GM21447 (cell line): ENCODE measurements around the gene ALG11.
"Not testable (repeated sequence)": the region's sequence is repeated elsewhere in the genome, so short reads cannot be mapped to it uniquely, and the experiment has no call there.

ENCODE experiments used
- ATAC-seq: cut with Tn5 transposase; IDR thresholded peaks from one replicate; pipeline ENCODE4 v1.9.1; 2021; ENCODE audit not compliant: unreplicated experiment

ALG11 gene

DNA sequence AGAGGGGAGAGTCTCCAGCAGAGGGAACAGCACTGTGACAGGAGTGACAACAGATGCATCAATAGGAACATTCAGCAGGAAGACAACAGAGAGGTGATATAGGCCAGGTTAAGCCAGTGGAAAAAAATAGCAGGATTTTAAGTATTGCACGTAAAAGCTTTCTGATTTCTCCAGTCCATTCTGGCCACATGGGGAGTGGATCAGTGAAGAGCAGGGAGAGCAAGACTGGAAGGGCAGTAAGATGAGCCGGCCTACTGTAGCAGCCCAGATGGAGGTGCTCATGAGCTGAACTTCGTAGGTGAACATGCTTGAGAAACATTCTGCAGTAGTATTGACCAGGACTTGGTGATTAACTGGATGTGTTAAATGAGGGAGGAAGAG lies 14.0 kb downstream of the ALG11 start:
- ATAC-seq: no peak

DNA sequence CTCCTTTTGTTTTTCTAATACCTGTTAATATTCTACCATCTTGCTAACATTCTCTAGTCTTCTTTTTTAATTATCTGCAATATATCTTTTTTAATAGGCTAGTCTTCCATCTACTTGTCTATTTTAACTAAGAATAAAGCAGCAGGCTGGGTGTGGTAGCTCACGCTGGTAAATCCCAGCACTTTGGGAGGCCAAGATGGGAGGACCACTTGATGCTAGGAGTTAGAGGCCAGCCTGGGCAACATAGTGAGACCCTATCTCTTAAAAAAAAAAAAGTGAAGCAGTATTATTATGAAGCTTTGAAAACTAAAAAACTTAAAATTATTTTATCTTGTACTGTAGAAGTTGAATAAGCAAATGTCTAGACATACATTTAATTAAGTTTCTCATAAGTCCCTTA lies 15.6 kb downstream of the ALG11 start:
- no peak for ATAC-seq

DNA sequence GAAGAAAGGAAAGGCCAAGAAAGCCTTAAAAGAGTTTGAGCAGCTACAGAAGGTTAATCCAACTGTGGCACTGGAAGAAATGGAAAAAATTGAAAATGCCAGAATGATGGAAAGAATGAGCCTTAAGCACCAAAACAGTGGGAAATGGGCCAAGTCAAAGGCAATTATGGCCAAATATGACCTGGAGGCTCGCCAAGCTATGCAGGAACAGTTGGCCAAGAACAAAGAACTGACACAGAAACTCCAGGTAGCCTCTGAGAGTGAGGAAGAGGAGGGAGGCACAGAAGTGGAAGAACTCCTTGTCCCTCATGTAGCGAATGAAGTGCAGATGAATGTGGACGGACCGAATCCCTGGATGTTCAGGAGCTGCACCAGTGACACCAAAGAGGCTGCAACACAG lies 17.4 kb downstream of the ALG11 start:
- ATAC-seq: no peak

DNA sequence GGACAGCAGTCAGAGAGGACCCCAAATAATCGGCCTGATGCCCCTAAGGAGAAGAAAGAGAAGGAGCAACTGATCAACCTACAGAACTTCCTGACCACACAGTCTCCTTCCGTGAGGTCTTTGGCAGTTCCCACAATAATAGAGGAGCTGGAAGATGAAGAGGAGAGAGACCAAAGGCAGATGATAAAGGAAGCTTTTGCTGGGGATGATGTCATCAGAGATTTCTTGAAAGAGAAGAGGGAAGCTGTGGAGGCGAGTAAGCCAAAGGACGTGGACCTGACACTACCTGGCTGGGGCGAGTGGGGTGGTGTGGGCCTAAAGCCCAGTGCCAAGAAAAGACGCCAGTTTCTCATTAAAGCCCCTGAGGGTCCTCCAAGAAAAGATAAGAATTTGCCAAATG lies 18.2 kb downstream of the ALG11 start:
- not testable (repeated sequence) for ATAC-seq

DNA sequence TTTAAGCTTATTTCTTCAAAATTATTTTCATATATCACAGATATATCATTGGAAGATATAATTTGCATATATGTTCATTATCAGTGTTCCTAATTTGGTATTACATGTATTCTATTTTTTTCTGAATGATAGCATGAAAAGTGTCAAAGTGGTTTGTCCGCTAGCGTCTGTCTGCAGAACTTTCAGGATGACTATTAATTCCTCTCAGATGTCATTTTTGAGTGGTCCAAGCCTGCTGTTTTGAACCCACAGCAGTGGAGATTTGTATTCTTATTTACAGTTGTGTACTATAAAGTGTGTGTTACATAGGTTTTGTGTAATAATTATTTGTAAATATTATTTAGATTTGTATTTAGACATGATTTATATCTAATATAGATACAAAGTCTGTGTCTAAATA lies 20.8 kb downstream of the ALG11 start:
- ATAC-seq: no peak

DNA sequence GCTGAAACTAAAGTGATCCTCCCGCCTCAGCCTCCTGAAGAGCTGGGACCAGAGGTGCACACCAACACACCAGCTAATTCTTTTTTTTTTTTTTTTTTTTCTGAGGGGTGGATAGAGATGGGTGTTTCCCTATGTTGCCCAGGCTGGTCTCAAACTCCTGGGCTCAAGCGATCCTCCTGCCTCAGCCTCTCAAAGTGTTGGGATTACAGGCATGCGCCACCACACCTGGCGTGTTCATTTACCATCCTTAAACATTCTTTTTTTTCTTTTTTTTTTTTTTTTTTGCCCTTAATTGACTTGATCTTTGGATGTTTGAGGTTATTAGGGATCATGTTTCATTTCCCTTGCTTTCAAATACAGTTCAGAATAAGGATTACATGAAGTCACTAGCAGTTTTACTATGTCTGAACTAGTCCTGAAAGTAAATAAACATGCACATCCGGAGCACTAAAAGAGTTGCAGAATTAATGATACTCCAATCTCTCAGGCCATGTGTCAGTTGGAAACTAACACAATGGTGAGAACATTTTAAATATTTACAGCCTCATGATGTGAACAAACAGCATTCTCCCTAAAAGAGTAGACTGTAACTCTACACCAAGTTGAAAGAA lies 22.5 kb downstream of the ALG11 start:
- ATAC-seq: no peak

DNA sequence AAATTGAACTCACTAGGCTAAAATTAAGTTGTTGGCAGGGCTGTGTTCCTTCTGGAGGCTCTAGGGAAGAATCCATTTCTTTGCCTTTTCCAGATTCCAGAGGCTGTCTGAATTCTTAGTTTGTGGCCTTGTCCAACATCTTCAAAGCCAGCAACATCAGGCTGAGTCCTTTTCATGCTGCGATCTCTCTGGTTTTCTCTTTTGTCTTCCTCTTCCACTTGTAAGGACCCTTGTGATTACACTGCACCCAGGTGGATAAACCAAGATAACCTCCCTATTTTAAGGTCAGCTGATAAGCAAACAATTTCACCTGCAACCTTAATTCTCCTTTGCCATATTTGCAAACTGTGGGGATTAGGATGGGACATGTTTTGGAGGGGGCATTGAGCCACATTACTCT lies 23.8 kb downstream of the ALG11 start:
- no peak for ATAC-seq

DNA sequence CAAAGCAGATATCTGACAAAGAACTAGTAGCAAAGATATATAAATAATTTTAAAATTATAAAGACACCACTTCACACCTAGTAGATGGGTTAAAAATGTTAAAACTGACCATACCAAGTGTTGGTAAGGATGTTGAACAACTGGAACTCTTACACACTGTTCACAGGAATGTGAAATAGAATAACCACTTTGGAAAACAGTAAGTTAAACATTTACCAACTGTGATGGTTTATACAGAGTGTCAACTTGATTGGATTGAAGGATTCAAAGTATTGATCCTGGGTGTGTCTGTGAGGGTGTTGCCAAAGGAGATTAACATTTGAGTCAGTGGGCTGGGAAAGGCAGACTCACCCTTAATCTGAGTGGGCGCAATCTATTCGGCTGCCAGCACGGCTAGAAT lies 31.5 kb downstream of the ALG11 start:
- no peak for ATAC-seq

DNA sequence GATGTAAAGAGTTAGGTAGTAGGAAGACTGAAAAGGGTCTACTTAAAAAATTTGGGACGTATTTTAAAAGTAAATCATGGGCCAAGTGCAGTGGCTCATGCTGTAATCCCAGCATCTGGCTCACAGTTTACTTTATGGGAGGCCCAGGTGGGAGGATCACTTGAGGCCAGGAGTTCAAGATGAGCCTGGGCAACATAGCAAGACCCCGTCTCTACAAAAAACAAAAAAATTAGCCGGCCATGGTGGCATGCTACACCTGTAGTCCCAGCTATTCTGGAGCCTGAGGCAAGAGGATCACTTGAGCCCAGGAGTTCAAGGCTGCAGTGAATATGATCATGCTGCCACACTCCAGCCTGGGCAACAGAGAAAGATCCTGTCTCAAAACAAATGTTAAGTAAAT lies 35.3 kb downstream of the ALG11 start:
- no peak for ATAC-seq

DNA sequence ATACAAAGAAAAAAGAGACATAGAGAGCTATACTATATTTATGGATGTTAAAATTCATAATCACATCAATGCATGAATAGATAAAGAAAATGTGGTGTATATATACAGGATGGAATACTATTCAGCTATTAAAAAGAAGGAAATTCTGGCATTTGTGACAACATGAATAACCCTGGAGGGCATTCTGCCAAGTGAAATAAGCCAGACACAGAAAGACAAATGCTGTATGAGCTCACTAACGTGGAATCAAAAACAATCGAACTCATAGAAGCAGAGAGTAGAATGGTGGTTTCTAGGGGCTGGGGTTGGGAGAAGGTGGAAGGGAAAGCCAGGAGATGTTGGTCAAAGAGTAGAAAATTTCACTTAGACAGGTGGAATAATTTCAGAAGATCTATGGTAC lies 36.3 kb downstream of the ALG11 start:
- ATAC-seq: no peak

DNA sequence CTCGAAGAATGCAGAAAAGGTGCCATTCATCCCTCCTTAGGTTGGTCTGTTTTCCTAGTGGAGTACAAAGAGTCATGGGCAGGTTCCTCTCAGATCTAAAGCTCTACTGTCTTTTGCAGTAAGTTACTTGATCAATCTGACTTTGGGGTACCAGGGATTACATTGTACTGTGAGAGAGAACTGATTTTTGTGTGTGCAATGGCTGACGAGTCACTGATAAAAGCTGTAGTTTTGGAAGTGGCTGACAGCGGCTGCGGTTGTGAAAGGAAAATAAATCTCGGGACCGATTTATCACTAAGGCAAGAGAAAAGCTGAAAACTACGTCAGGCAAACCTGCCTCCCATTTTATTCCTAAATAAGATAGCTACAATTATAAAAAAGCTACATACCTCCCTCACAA lies 39.2 kb downstream of the ALG11 start:
- ATAC-seq: no peak

DNA sequence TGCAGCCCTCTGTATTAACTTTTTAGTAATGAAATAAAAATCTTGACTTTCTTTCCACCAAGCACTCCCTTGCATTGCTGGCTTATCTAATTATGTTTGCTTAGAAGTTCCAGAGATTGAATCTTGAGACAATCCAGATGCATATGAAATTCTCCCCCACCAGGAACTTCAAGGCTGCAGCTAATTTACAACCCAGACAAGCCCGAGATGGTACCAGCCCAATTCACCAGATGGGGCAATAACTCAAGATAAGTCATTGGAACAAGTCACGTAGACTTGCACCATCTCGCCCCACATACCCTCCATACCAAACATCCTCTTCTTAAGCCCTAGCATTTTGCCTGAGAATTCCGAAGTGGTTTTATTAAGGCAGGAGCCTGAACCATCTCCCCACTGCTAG lies 41.3 kb downstream of the ALG11 start:
- no peak for ATAC-seq

DNA sequence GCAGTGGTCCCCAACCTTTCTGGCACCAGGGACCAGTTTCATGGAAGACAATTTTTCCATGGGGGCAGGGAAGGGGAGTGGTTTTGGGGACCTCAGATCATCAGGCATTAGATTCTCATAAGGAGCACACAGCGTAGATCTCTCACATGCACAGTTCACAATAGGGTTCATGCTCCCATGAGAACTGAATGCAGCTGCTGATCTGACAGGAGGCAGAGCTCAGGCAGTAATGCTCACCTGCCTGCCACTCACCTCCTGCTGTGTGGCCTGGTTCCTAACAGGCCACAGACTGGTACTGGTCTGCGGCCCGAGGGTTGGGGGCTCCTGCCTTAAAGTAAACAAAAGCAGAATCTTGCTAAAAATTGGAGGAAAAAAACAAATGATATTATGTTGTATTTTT lies 48.9 kb downstream of the ALG11 start:
- ATAC-seq: not testable (repeated sequence)

DNA sequence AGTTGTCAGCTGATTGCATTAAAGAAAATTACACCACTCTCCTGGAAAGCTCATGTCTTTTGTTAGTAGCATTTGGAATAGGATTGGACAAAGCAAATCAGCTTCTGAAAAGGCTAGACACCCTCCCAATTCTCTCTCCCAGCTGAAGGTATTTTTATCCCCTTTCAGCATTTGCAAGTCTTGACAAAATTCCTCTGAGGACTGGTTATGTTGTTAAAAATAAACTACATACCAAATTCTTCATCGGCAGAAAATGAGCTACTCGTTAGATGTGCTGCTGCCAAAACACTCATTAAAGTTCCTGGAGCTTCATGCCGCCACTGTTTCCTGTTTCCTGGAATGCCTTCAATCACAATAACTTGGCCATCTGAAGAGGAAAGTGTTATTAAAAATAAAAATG lies 49.4 kb downstream of the ALG11 start:
- no peak for ATAC-seq

DNA sequence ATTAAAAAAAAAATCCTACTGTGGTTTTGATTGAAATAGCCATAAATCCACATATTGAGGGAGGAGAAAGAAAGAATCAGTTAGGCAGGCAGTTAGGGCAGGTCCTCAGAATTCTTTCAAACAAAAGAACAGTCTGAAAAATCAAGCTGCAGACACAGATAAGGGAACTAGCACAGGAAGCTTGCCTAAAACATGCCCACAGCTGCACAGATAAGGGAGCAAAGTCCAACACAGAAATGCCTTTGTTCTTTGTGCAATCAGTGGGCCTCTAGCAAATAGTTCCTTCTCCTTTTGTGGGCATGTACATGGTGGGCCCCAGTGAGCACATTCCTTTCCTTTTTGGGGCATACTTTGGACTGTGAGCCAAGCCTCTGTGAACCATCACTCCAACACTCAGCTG lies 55.0 kb downstream of the ALG11 start:
- no peak for ATAC-seq

DNA sequence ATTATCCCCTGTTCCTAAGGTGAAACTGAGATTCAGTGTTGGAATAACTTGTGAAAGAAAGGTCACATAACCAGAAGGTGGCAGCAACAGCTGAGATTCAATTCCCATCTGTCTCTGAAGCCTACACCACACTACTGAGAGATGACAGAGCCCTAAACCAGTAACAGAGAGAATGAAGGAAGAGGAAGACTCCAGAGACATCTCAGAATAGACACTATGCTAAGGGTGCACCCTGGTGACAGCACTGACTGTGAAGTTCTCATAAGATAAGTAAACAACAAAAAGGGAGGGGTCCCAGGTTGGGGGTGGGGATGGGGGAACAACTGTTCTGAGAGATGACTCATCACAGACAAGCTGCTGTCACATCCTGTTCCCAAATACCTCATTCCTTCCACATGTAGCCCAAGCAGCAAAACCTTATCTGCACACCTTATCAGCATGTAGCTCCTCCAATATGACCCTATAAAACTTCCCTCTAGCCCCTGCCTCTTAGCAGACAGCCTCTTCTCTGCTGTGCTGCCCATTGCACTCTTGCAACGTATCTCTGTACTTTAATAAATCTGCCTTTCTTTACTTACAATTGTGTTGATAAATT lies 58.8 kb downstream of the ALG11 start:
- no peak for ATAC-seq
